Osteocyte (in vitro differentiated cells): ENCODE measurements around the gene DOCK1. TPM values are rescaled to one million over a fixed set of nuclear protein-coding genes. Genes with fewer than 3 reads are reported as not detected.

Experiments
- DNase-seq: peaks from one replicate; pipeline ENCODE4 v3.0.0; 2021; ENCODE audit warnings: mixed read lengths; ENCODE audit not compliant: unreplicated experiment; ENCODE audit errors: extremely low spot score
- H3K27ac Mint-ChIP-seq: one replicate; pipeline ENCODE4 v1.8.0; 2021; ENCODE audit warnings: mild to moderate bottlenecking, mixed read lengths; ENCODE audit not compliant: unreplicated experiment
- H3K27me3 Mint-ChIP-seq: one replicate; pipeline ENCODE4 v1.8.0; 2021; ENCODE audit warnings: mixed read lengths; ENCODE audit not compliant: unreplicated experiment
- H3K36me3 Mint-ChIP-seq: one replicate; pipeline ENCODE4 v1.8.0; 2021; ENCODE audit warnings: mixed read lengths; ENCODE audit not compliant: unreplicated experiment
- H3K4me1 Mint-ChIP-seq: one replicate; pipeline ENCODE4 v1.8.0; 2021; ENCODE audit warnings: mixed read lengths; ENCODE audit not compliant: unreplicated experiment
- H3K4me3 Mint-ChIP-seq: one replicate; pipeline ENCODE4 v1.8.0; 2021; ENCODE audit warnings: mild to moderate bottlenecking, moderate library complexity, mixed read lengths; ENCODE audit not compliant: unreplicated experiment
- H3K9me3 Mint-ChIP-seq: one replicate; pipeline ENCODE4 v1.8.0; 2021; ENCODE audit warnings: mixed read lengths; ENCODE audit not compliant: unreplicated experiment
- total RNA-seq: library from RNA; stranded (reverse); gene quantifications from 2 replicates; pipeline ENCODE4 v1.2.1, GENCODE V29; 2021
- TF ChIP-seq, protein P1 (sequence below): fragments of 200-600 bp; sonication (generic); IDR thresholded peaks from 2 replicates; pipeline ENCODE4 v1.5.0; 2021; ENCODE audit warnings: antibody characterized with exemption, mild to moderate bottlenecking, moderate library complexity

Gene DOCK1
- total RNA-seq, 1 donor from 2014 or later = 66.3 TPM

DNA sequence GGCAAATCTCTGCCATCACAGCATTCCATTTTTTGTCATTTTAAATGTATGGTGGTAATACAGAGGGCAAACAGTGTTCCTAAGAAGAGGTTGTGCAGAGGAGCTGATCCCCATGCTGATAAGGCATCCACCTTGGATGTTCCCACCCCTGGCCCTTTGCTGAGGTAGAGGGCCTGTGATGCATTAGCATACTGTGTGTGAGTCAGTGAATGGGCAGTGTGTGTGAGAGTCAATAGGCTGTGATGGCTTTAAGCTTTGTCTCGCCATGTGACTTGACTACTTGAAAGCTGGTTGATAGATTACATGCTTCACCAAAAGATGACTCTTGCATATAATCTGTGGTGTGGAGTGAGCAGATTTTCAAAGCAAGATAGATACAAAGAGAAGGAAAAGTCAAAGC is 209.9 kb downstream of the DOCK1 start:
- Mint-ChIP-seq H3K9me3 (no peaks in the 10 kb centered on the region), H3K4me3 (no peak overlapping the region), H3K27ac (no peak overlapping the region), H3K36me3 (peaks cover 33% of the 10 kb centered on the region), H3K4me1 (no peaks in the 10 kb centered on the region), H3K27me3 (no peaks in the 10 kb centered on the region)
- no peak for DNase-seq
- TF ChIP-seq, protein P1, sequence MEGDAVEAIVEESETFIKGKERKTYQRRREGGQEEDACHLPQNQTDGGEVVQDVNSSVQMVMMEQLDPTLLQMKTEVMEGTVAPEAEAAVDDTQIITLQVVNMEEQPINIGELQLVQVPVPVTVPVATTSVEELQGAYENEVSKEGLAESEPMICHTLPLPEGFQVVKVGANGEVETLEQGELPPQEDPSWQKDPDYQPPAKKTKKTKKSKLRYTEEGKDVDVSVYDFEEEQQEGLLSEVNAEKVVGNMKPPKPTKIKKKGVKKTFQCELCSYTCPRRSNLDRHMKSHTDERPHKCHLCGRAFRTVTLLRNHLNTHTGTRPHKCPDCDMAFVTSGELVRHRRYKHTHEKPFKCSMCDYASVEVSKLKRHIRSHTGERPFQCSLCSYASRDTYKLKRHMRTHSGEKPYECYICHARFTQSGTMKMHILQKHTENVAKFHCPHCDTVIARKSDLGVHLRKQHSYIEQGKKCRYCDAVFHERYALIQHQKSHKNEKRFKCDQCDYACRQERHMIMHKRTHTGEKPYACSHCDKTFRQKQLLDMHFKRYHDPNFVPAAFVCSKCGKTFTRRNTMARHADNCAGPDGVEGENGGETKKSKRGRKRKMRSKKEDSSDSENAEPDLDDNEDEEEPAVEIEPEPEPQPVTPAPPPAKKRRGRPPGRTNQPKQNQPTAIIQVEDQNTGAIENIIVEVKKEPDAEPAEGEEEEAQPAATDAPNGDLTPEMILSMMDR = no peak

DNA sequence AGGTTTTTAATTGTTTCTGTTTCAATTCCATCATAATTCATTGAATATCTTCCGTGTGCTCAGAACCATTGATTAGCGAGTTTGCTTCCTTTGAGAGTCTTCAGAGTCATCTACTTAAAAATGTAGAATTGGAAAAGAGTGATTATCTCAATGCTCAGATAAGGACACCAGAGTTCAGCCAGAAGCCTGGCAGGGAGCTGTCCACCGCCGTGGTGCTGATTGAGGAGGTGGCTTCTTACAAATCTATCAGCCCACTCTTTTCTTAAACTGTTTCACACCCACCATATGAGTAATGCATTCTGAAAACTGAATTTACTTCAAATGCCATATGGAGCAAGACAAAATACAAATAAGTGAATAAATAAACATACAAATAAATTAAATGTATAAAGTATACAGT is 211.9 kb downstream of the DOCK1 start:
- no peak for DNase-seq
- Mint-ChIP-seq H3K27me3 (no peaks in the 10 kb centered on the region), H3K4me1 (no peaks in the 10 kb centered on the region), H3K27ac (no peak overlapping the region), H3K9me3 (no peaks in the 10 kb centered on the region), H3K36me3 (peaks cover 24% of the 10 kb centered on the region), H3K4me3 (no peak overlapping the region)
- TF ChIP-seq, protein P1 = no peak

DNA sequence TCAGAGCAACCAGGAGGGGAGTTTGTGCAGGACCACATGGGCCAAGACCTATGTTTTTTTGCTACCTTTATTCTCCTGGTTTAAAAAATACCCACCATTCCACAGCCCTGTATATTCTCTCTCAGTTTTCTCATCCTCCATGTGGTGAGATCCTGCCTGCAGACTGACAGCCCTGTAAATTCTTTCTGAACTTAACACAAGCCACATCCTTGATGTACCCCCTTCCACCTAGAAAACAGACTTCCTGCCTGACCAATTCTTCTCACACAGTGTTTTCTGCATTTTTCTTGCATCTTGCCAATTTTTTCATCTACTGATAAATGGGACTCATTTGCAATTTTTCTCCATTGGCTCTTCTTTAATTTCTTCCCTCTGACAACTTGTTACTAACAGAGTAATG is 212.8 kb downstream of the DOCK1 start:
- Mint-ChIP-seq H3K4me1 (no peaks in the 10 kb centered on the region), H3K4me3 (no peak overlapping the region), H3K9me3 (no peaks in the 10 kb centered on the region), H3K36me3 (peaks cover 21% of the 10 kb centered on the region), H3K27me3 (no peaks in the 10 kb centered on the region), H3K27ac (no peak overlapping the region)
- no peak for DNase-seq
- TF ChIP-seq, protein P1 = no peak

DNA sequence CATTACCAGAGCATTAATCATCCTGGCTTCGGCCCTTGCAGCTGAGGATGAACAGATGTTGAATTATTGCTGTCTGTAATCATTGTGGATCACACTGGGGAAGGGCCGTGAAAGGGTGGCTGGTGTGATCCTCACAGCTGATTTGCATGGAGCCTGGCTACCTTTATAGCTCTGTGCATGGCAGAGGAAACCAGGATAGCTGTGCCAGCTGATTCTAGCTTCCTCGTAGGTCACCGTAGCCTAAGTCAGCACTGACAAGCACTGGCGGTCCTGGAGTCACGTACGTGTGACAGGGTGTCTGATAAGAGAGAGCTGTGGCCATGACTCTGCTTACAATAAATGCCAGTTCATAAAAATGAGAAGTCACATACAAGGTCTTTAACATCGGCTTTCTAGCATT is 214.7 kb downstream of the DOCK1 start:
- H3K9me3 Mint-ChIP-seq = no peaks in the 10 kb centered on the region
- H3K27ac Mint-ChIP-seq = no peak overlapping the region
- no peaks in the 10 kb centered on the region for H3K4me1 Mint-ChIP-seq
- H3K4me3 Mint-ChIP-seq = no peak overlapping the region
- DNase-seq = no peak
- no peaks in the 10 kb centered on the region for H3K27me3 Mint-ChIP-seq
- TF ChIP-seq, protein P1 = no peak
- H3K36me3 Mint-ChIP-seq = peaks cover 23% of the 10 kb centered on the region

DNA sequence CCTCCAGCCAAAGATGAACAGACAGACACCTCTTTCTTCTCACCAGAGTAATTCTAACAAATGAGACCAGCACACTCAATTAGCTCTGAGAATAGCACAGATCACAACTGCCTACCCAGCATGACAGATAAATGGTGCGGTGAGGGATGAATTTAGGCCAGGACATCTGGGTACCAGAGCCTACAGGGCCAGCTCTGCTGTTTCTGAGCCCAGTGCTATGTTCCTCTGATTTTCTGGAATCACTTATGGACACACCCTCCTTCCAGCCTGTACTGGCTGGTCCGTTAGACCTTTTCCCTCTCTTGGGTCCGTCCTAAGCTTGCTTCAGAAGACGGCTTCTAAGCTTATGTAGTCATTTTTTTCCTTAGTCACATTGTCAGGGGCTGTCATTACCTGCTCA is 217.6 kb downstream of the DOCK1 start:
- Mint-ChIP-seq H3K36me3 (peaks cover 26% of the 10 kb centered on the region), H3K9me3 (no peaks in the 10 kb centered on the region)

More for the DNA sequence above, 217.6 kb downstream of the DOCK1 start:
- Mint-ChIP-seq H3K27me3 (no peaks in the 10 kb centered on the region), H3K4me3 (no peak overlapping the region), H3K27ac (no peak overlapping the region), H3K4me1 (no peaks in the 10 kb centered on the region)
- no peak for DNase-seq
- TF ChIP-seq, protein P1 = no peak
